A673 (cell line): ENCODE measurements around the gene SHANK3. TPM values are rescaled to one million over a fixed set of nuclear protein-coding genes. Genes with fewer than 3 reads are reported as not detected.

Experiments
- BruUV-seq: library from RNA; stranded (reverse); fragments of 400-500 nt; replicated peaks from 2 replicates; lab custom pipeline; 2021; lab: Mats Ljungman, UMichigan
- CTCF ChIA-PET: fragments of 300-600 bp; sonication (Branson Sonifier 250); formaldehyde crosslinking; loops from one replicate; lab custom pipeline; 2022; ENCODE audit warnings: antibody characterized with exemption; lab: Charles Lee
- POLR2A ChIA-PET: fragments of 300-600 bp; sonication (Branson Sonifier 250); formaldehyde crosslinking; loops from one replicate; lab custom pipeline; 2022; ENCODE audit warnings: antibody characterized with exemption; ENCODE audit not compliant: low non-redundant PET; lab: Charles Lee
- DNase-seq: peaks from one replicate; pipeline ENCODE4 v3.0.0-alpha.2; 2015; ENCODE audit warnings: low spot score
- H3K27ac ChIP-seq: fragments of 200-600 bp; sonication (generic); 2 replicates; pipeline ENCODE4 v1.5.1; 2016; ENCODE audit warnings: mixed run types, low read depth, mild to moderate bottlenecking, mixed read lengths, antibody characterized with exemption, low read length; ENCODE audit not compliant: poor library complexity, severe bottlenecking
- H3K27me3 ChIP-seq: fragments of 200-600 bp; sonication (generic); replicated peaks from 2 replicates; pipeline ENCODE4 v1.6.1; 2017; ENCODE audit warnings: mixed run types, low read depth, mild to moderate bottlenecking, mixed read lengths, antibody characterized with exemption, low read length; ENCODE audit not compliant: insufficient read depth, poor library complexity
- H3K36me3 ChIP-seq: fragments of 200-600 bp; sonication (generic); 2 replicates; pipeline ENCODE4 v1.6.1; 2016; ENCODE audit warnings: mixed run types, mild to moderate bottlenecking, mixed read lengths, antibody characterized with exemption, low read length; ENCODE audit not compliant: insufficient read depth, poor library complexity, severe bottlenecking
- H3K4me1 ChIP-seq: fragments of 200-600 bp; sonication (generic); 2 replicates; pipeline ENCODE4 v1.6.1; 2017; ENCODE audit warnings: mixed run types, mild to moderate bottlenecking, mixed read lengths, antibody characterized with exemption, low read length; ENCODE audit not compliant: insufficient read depth, poor library complexity, severe bottlenecking
- H3K4me3 ChIP-seq: fragments of 200-600 bp; sonication (generic); 2 replicates; pipeline ENCODE4 v1.5.1; 2016; ENCODE audit warnings: low read depth, mixed run types, mild to moderate bottlenecking, mixed read lengths, low read length; ENCODE audit not compliant: poor library complexity, severe bottlenecking
- H3K9me3 ChIP-seq: fragments of 200-600 bp; sonication (generic); 2 replicates; pipeline ENCODE4 v1.6.1; 2016; ENCODE audit warnings: mixed run types, low read depth, mild to moderate bottlenecking, mixed read lengths, antibody characterized with exemption, low read length; ENCODE audit not compliant: poor library complexity, severe bottlenecking
- CTCF ChIP-seq: fragments of 300-800, 200-600 bp; sonication (generic); conservative IDR thresholded peaks from 2 replicates; pipeline ENCODE4 v1.5.1; 2017; ENCODE audit warnings: low read depth, mild to moderate bottlenecking, antibody characterized with exemption, low read length, moderate library complexity, mixed read lengths
- EZH2 ChIP-seq: fragments of 200-600 bp; sonication (generic); IDR thresholded peaks from 2 replicates; pipeline ENCODE4 v1.6.1; 2017; ENCODE audit warnings: borderline replicate concordance, low read depth, mild to moderate bottlenecking, mixed read lengths, antibody characterized with exemption, low read length; ENCODE audit not compliant: poor library complexity, severe bottlenecking
- intact Hi-C: fragments of 100-400 bp; cut with micrococcal nuclease; formaldehyde crosslinking; loops from one replicate; pipeline ENCODE4 v1.10.0; 2022; ENCODE audit not compliant: unreplicated experiment
- total RNA-seq: library from RNA; stranded (reverse); gene quantifications from 2 replicates; pipeline ENCODE4 v1.2.3, GENCODE V29; 2021

SHANK3 gene
- total RNA-seq, 1 experiment from 2014 or later = 4.4 TPM

- Histone ChIP-seq H3K4me3 (no peak overlapping the region), H3K36me3 (no peaks in the 10 kb centered on the region), H3K27me3 (no peaks in the 10 kb centered on the region), H3K9me3 (no peaks in the 10 kb centered on the region), H3K27ac (no peak overlapping the region), H3K4me1 (peaks cover 4% of the 10 kb centered on the region)
- DNase-seq = no peak
- intact Hi-C loops = no loop called here
- TF ChIP-seq CTCF = no peak
- TF ChIP-seq EZH2 = no peak
- CTCF ChIA-PET = no interaction called here
- no TSS peak for BruUV-seq
- POLR2A ChIA-PET = no interaction called here
These were observed 29.0 kb downstream of the SHANK3 start for GRCh38 chr22:50701428-50702154.

GRCh38 chr22:50702261-50702671, 29.6 kb downstream of the SHANK3 start:
- Histone ChIP-seq H3K4me3 (no peak overlapping the region), H3K9me3 (no peaks in the 10 kb centered on the region), H3K27me3 (no peaks in the 10 kb centered on the region), H3K27ac (no peak overlapping the region), H3K36me3 (no peaks in the 10 kb centered on the region), H3K4me1 (peaks cover 4% of the 10 kb centered on the region)
- ChIA-PET POLR2A (no interaction called here), CTCF (no interaction called here)
- no TSS peak for BruUV-seq
- intact Hi-C loops = no loop called here
- no peak for DNase-seq
- TF ChIP-seq CTCF (no peak), EZH2 (no peak)

- no peaks in the 10 kb centered on the region for H3K9me3 ChIP-seq
- no TSS peak for BruUV-seq
- peaks cover 4% of the 10 kb centered on the region for H3K4me1 ChIP-seq
- no peak overlapping the region for H3K4me3 ChIP-seq
- intact Hi-C loops = no loop called here
- DNase-seq = no peak
- CTCF ChIA-PET = no interaction called here
- H3K36me3 ChIP-seq = no peaks in the 10 kb centered on the region
- TF ChIP-seq CTCF (no peak), EZH2 (no peak)
- POLR2A ChIA-PET = no interaction called here
- no peaks in the 10 kb centered on the region for H3K27me3 ChIP-seq
- H3K27ac ChIP-seq = no peak overlapping the region
These were observed 30.4 kb downstream of the SHANK3 start for GRCh38 chr22:50702821-50703725.
